HEK293 (cell line): ENCODE data around the gene PDLIM5.

Source experiments
- CTCF ChIA-PET: fragments of 350-600 bp; formaldehyde crosslinking; extraction: SDS; loops from one replicate; lab custom pipeline; 2021; ENCODE audit warnings: antibody characterized with exemption; lab: Yijun Ruan, JAX
- POLR2A ChIA-PET: fragments of 300-600 bp; formaldehyde crosslinking; extraction: SDS; loops from one replicate; lab custom pipeline; 2020; ENCODE audit warnings: antibody characterized with exemption, inconsistent platforms; lab: Yijun Ruan, JAX
- H3K27ac ChIP-seq: fragments of 200-500 bp; sonication (Bioruptor generic); 2 replicates; pipeline ENCODE4 v1.5.1; 2014; ENCODE audit warnings: low read depth, low read length, control low read depth, inconsistent platforms; ENCODE audit errors: extremely low read depth
- H3K36me3 ChIP-seq, 2 experiments: fragments of 200-500 bp in 1 of 2; sonication (Bioruptor generic) in 1 of 2; 1 replicate in 1 of 2; 2 replicates in 1 of 2; pipeline ENCODE4 v1.5.1; 2014 to 2017; ENCODE audit warnings: inconsistent platforms in 2 of 2, low read length in 2 of 2; ENCODE audit not compliant: control insufficient read depth in 2 of 2, insufficient read depth in 1 of 2
- H3K4me1 ChIP-seq: fragments of 200-500 bp; sonication (Bioruptor generic); 2 replicates; pipeline ENCODE4 v1.5.1; 2014; ENCODE audit warnings: mild to moderate bottlenecking, low read length, inconsistent platforms; ENCODE audit not compliant: control insufficient read depth, insufficient read depth
- H3K4me3 ChIP-seq: 2 replicates; pipeline ENCODE4 v1.5.1; 2011; ENCODE audit warnings: low read depth, mild to moderate bottlenecking, control low read depth, low read length, moderate library complexity
- H3K9me3 ChIP-seq: fragments of 200-500 bp; sonication (Bioruptor generic); 2 replicates; pipeline ENCODE4 v1.5.1; 2014; ENCODE audit warnings: low read depth, low read length, inconsistent platforms; ENCODE audit not compliant: control insufficient read depth, insufficient read depth
- PRDM1 ChIP-seq: fragments of 450-650 bp; formaldehyde crosslinking; IDR thresholded peaks from 2 replicates; pipeline ENCODE4; 2016; ENCODE audit warnings: missing biosample characterization, missing genetic modification characterization
- RBAK ChIP-seq: fragments of 450-650 bp; formaldehyde crosslinking; IDR thresholded peaks from 2 replicates; pipeline ENCODE4 v1.5.1; 2016; ENCODE audit warnings: missing biosample characterization, missing genetic modification characterization
- SETDB1 ChIP-seq: IDR thresholded peaks from one replicate; pipeline ENCODE4 v1.6.1; 2017; ENCODE audit warnings: mild to moderate bottlenecking, low read length, moderate library complexity, mixed read lengths; ENCODE audit not compliant: insufficient read length
- ZNF140 ChIP-seq: fragments of 450-650 bp; formaldehyde crosslinking; IDR thresholded peaks from 2 replicates; pipeline ENCODE4 v1.5.1; 2016; ENCODE audit warnings: missing biosample characterization, missing genetic modification characterization
- ZNF266 ChIP-seq: fragments of 450-650 bp; formaldehyde crosslinking; IDR thresholded peaks from 2 replicates; pipeline ENCODE4 v1.5.1; 2016; ENCODE audit warnings: missing biosample characterization, missing genetic modification characterization, low read depth
- ZNF37A ChIP-seq: fragments of 450-650 bp; IDR thresholded peaks from 2 replicates; pipeline ENCODE4 v1.5.1; 2018; ENCODE audit warnings: missing biosample characterization, missing genetic modification characterization
- ZNF544 ChIP-seq: fragments of 450-650 bp; formaldehyde crosslinking; IDR thresholded peaks from 2 replicates; pipeline ENCODE4 v1.5.0; 2017; ENCODE audit warnings: missing biosample characterization, missing genetic modification characterization
- ZNF621 ChIP-seq: fragments of 450-650 bp; formaldehyde crosslinking; IDR thresholded peaks from 2 replicates; pipeline ENCODE4 v1.5.1; 2017; ENCODE audit warnings: missing biosample characterization, missing genetic modification characterization
- ZNF624 ChIP-seq: fragments of 450-650 bp; formaldehyde crosslinking; IDR thresholded peaks from 2 replicates; pipeline ENCODE4 v1.5.1; 2017; ENCODE audit warnings: missing biosample characterization, missing genetic modification characterization
- ZNF701 ChIP-seq: fragments of 450-650 bp; formaldehyde crosslinking; IDR thresholded peaks from 2 replicates; pipeline ENCODE4 v1.5.1; 2016; ENCODE audit warnings: missing biosample characterization, missing genetic modification characterization
- ZNF776 ChIP-seq: fragments of 450-650 bp; formaldehyde crosslinking; IDR thresholded peaks from 2 replicates; pipeline ENCODE4 v1.5.0; 2017; ENCODE audit warnings: missing biosample characterization, missing genetic modification characterization, borderline replicate concordance
- ZNF830 ChIP-seq: fragments of 450-650 bp; IDR thresholded peaks from 2 replicates; pipeline ENCODE4 v1.5.0; 2018; ENCODE audit warnings: missing biosample characterization, missing genetic modification characterization, low read depth, mild to moderate bottlenecking, moderate library complexity
- ZNF843 ChIP-seq: fragments of 450-650 bp; formaldehyde crosslinking; IDR thresholded peaks from 2 replicates; pipeline ENCODE4 v1.5.1; 2016; ENCODE audit warnings: missing biosample characterization, missing genetic modification characterization
- TF ChIP-seq, protein P1 (sequence below): fragments of 450-650 bp; formaldehyde crosslinking; IDR thresholded peaks from 2 replicates; pipeline ENCODE4 v1.5.1; 2016; ENCODE audit warnings: missing biosample characterization, missing genetic modification characterization
- TF ChIP-seq, protein P2 (sequence below): fragments of 450-650 bp; formaldehyde crosslinking; IDR thresholded peaks from 2 replicates; pipeline ENCODE4 v1.5.1; 2016; ENCODE audit warnings: missing biosample characterization, missing genetic modification characterization
- TF ChIP-seq, protein P3 (sequence below): fragments of 450-650 bp; formaldehyde crosslinking; IDR thresholded peaks from 2 replicates; pipeline ENCODE4 v1.5.1; 2016; ENCODE audit warnings: missing biosample characterization, missing genetic modification characterization, borderline replicate concordance
- TF ChIP-seq, protein P4 (sequence below): fragments of 450-650 bp; formaldehyde crosslinking; IDR thresholded peaks from 2 replicates; pipeline ENCODE4 v1.5.0; 2017; ENCODE audit warnings: missing biosample characterization, missing genetic modification characterization, borderline replicate concordance
- TF ChIP-seq, protein P5 (sequence below): fragments of 450-650 bp; IDR thresholded peaks from 2 replicates; pipeline ENCODE4 v1.5.1; 2018; ENCODE audit warnings: missing biosample characterization, mild to moderate bottlenecking, missing genetic modification characterization

Gene PDLIM5

DNA sequence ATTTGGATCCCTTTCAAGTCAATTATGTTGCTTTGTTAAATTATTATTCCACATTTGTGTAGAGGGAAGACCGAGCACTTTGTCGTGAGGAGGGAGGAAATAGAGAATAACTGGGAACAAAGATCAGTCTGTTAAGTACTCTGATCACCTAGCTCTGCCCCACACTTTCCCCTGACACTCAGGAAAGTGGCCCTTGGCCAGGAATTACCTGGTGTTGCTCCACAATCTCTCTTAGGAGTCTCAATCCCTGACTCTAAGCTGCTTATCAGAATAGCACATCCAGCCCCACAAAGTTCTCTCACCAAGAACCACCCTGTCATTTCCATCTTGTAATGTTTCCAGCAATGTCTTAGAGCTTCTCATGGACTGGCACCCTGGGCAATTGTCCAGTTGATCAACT lies 222.2 kb downstream of the PDLIM5 start:
- no peak overlapping the region for H3K27ac ChIP-seq
- no peak for TF ChIP-seq ZNF701 (tag by site-specific recombination)
- TF ChIP-seq ZNF776 (tag by site-specific recombination): no peak
- TF ChIP-seq, all 188 proteins: peak for 0

DNA sequence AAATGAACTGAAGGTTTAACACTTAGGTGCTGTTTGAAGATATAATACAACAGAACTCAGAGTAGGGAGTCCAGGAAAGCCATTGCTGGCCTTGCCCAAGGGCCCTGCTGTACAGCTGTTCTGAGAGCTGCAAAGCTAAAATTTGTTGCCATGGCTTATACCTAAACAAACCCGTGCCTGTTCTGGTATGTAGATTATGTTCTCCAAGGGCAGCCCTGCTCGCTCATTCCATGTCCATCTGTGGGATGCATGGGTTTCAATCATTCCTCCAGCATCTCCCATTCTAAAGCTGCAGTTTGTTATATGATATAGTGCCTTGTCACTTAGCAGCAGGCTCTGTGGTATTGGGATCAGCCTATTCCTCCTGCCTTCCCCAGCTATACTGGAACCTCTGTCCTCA lies 225.2 kb downstream of the PDLIM5 start:
- Histone ChIP-seq H3K4me1 (no peaks in the 10 kb centered on the region), H3K36me3 (no peaks in the 10 kb centered on the region), H3K4me3 (no peak overlapping the region), H3K9me3 (no peaks in the 10 kb centered on the region), H3K27ac (no peak overlapping the region)
- ChIA-PET POLR2A (no interaction called here), CTCF (interaction anchor here (0.7 kb wide), 1 partner anchor 57 kb away, joined by 3 read pairs; no protein-coding TSS in a partner anchor)
- TF ChIP-seq ZNF544 (no peak), ZNF140 (no peak), ZNF843 (tag by site-specific recombination) (no peak), PRDM1 (tag by site-specific recombination) (no peak), ZNF37A (tag by site-specific recombination) (no peak), ZNF266 (tag by site-specific recombination) (no peak), RBAK (tag by site-specific recombination) (no peak), SETDB1 (no peak), ZNF830 (tag by site-specific recombination) (no peak), ZNF624 (no peak), ZNF621 (tag by site-specific recombination) (no peak)
- TF ChIP-seq, protein P1, sequence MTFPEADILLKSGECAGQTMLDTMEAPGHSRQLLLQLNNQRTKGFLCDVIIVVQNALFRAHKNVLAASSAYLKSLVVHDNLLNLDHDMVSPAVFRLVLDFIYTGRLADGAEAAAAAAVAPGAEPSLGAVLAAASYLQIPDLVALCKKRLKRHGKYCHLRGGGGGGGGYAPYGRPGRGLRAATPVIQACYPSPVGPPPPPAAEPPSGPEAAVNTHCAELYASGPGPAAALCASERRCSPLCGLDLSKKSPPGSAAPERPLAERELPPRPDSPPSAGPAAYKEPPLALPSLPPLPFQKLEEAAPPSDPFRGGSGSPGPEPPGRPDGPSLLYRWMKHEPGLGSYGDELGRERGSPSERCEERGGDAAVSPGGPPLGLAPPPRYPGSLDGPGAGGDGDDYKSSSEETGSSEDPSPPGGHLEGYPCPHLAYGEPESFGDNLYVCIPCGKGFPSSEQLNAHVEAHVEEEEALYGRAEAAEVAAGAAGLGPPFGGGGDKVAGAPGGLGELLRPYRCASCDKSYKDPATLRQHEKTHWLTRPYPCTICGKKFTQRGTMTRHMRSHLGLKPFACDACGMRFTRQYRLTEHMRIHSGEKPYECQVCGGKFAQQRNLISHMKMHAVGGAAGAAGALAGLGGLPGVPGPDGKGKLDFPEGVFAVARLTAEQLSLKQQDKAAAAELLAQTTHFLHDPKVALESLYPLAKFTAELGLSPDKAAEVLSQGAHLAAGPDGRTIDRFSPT (tag by site-specific recombination): no peak
- TF ChIP-seq, protein P2, sequence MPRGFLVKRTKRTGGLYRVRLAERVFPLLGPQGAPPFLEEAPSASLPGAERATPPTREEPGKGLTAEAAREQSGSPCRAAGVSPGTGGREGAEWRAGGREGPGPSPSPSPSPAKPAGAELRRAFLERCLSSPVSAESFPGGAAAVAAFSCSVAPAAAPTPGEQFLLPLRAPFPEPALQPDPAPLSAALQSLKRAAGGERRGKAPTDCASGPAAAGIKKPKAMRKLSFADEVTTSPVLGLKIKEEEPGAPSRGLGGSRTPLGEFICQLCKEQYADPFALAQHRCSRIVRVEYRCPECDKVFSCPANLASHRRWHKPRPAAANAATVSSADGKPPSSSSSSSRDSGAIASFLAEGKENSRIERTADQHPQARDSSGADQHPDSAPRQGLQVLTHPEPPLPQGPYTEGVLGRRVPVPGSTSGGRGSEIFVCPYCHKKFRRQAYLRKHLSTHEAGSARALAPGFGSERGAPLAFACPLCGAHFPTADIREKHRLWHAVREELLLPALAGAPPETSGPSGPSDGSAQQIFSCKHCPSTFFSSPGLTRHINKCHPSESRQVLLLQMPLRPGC (tag by site-specific recombination): no peak
- TF ChIP-seq, protein P3, sequence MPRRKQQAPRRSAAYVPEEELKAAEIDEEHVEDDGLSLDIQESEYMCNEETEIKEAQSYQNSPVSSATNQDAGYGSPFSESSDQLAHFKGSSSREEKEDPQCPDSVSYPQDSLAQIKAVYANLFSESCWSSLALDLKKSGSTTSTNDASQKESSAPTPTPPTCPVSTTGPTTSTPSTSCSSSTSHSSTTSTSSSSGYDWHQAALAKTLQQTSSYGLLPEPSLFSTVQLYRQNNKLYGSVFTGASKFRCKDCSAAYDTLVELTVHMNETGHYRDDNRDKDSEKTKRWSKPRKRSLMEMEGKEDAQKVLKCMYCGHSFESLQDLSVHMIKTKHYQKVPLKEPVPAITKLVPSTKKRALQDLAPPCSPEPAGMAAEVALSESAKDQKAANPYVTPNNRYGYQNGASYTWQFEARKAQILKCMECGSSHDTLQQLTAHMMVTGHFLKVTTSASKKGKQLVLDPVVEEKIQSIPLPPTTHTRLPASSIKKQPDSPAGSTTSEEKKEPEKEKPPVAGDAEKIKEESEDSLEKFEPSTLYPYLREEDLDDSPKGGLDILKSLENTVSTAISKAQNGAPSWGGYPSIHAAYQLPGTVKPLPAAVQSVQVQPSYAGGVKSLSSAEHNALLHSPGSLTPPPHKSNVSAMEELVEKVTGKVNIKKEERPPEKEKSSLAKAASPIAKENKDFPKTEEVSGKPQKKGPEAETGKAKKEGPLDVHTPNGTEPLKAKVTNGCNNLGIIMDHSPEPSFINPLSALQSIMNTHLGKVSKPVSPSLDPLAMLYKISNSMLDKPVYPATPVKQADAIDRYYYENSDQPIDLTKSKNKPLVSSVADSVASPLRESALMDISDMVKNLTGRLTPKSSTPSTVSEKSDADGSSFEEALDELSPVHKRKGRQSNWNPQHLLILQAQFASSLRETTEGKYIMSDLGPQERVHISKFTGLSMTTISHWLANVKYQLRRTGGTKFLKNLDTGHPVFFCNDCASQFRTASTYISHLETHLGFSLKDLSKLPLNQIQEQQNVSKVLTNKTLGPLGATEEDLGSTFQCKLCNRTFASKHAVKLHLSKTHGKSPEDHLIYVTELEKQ (tag by site-specific recombination): no peak
- TF ChIP-seq, protein P4, sequence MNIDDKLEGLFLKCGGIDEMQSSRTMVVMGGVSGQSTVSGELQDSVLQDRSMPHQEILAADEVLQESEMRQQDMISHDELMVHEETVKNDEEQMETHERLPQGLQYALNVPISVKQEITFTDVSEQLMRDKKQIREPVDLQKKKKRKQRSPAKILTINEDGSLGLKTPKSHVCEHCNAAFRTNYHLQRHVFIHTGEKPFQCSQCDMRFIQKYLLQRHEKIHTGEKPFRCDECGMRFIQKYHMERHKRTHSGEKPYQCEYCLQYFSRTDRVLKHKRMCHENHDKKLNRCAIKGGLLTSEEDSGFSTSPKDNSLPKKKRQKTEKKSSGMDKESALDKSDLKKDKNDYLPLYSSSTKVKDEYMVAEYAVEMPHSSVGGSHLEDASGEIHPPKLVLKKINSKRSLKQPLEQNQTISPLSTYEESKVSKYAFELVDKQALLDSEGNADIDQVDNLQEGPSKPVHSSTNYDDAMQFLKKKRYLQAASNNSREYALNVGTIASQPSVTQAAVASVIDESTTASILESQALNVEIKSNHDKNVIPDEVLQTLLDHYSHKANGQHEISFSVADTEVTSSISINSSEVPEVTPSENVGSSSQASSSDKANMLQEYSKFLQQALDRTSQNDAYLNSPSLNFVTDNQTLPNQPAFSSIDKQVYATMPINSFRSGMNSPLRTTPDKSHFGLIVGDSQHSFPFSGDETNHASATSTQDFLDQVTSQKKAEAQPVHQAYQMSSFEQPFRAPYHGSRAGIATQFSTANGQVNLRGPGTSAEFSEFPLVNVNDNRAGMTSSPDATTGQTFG (tag by site-specific recombination): no peak
- TF ChIP-seq, protein P5, sequence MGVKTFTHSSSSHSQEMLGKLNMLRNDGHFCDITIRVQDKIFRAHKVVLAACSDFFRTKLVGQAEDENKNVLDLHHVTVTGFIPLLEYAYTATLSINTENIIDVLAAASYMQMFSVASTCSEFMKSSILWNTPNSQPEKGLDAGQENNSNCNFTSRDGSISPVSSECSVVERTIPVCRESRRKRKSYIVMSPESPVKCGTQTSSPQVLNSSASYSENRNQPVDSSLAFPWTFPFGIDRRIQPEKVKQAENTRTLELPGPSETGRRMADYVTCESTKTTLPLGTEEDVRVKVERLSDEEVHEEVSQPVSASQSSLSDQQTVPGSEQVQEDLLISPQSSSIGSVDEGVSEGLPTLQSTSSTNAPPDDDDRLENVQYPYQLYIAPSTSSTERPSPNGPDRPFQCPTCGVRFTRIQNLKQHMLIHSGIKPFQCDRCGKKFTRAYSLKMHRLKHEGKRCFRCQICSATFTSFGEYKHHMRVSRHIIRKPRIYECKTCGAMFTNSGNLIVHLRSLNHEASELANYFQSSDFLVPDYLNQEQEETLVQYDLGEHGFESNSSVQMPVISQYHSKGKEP (tag by site-specific recombination): no peak

More for the DNA sequence above, 222.2 kb downstream of the PDLIM5 start:
- H3K36me3 ChIP-seq: no peaks in the 10 kb centered on the region
- no peaks in the 10 kb centered on the region for H3K9me3 ChIP-seq
- ChIA-PET CTCF (no interaction called here), POLR2A (interaction anchor here (0.6 kb wide), 1 partner anchor 45 kb away, joined by 3 read pairs; no protein-coding TSS in a partner anchor)
- no peak overlapping the region for H3K4me3 ChIP-seq
- peaks cover 12% of the 10 kb centered on the region; the same call in 1 of the 2 replicates for H3K4me1 ChIP-seq
